ENCODE data around the gene URB2.

URB2 gene

DNA sequence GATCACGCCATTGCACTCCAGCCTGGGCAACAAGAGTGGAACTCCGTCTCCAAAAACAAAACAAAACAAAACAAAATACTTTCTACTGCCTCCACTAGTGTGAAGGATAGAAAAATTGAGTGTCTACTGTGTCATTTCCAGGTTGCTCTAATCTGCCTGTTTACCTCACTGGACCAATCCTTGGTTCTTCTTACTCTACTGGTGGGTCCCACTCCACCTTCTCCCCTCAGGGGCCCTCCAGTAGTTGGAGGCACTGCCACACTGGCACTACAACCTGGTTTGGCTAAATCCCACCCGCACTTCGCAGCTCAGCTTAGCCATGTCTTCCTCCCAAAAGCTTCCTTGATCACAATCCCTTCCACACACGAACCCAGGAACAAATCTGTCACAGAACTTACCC, 2.8 kb upstream of the URB2 start:
- TF ChIP-seq, protein P1, sequence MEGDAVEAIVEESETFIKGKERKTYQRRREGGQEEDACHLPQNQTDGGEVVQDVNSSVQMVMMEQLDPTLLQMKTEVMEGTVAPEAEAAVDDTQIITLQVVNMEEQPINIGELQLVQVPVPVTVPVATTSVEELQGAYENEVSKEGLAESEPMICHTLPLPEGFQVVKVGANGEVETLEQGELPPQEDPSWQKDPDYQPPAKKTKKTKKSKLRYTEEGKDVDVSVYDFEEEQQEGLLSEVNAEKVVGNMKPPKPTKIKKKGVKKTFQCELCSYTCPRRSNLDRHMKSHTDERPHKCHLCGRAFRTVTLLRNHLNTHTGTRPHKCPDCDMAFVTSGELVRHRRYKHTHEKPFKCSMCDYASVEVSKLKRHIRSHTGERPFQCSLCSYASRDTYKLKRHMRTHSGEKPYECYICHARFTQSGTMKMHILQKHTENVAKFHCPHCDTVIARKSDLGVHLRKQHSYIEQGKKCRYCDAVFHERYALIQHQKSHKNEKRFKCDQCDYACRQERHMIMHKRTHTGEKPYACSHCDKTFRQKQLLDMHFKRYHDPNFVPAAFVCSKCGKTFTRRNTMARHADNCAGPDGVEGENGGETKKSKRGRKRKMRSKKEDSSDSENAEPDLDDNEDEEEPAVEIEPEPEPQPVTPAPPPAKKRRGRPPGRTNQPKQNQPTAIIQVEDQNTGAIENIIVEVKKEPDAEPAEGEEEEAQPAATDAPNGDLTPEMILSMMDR (IDR thresholded peaks at IDR 0.05; ENCODE audit: insufficient read depth, low read depth, low read length, missing control alignments): no peak
- no peak for DNase-seq (ENCODE audit: low read depth)
- no peak overlapping the region for H3K4me3 ChIP-seq (ENCODE audit: low read length)

- H3K4me3 ChIP-seq (ENCODE audit: low read length): no peak overlapping the region
- DNase-seq (ENCODE audit: low read depth): no peak
- TF ChIP-seq, protein P1 (IDR thresholded peaks at IDR 0.05; ENCODE audit: insufficient read depth, low read depth, low read length, missing control alignments): no peak
Measured at GRCh38 chr1:229623838-229624237, 2.2 kb upstream of the URB2 start.

- H3K4me3 ChIP-seq (ENCODE audit: low read length): peak overlapping the region; percentile 77
- TF ChIP-seq, protein P1 (IDR thresholded peaks at IDR 0.05; ENCODE audit: insufficient read depth, low read depth, low read length, missing control alignments): no peak
- no peak for DNase-seq (ENCODE audit: low read depth)
Measured at GRCh38 chr1:229624521-229625070, 1.5 kb upstream of the URB2 start.

DNA sequence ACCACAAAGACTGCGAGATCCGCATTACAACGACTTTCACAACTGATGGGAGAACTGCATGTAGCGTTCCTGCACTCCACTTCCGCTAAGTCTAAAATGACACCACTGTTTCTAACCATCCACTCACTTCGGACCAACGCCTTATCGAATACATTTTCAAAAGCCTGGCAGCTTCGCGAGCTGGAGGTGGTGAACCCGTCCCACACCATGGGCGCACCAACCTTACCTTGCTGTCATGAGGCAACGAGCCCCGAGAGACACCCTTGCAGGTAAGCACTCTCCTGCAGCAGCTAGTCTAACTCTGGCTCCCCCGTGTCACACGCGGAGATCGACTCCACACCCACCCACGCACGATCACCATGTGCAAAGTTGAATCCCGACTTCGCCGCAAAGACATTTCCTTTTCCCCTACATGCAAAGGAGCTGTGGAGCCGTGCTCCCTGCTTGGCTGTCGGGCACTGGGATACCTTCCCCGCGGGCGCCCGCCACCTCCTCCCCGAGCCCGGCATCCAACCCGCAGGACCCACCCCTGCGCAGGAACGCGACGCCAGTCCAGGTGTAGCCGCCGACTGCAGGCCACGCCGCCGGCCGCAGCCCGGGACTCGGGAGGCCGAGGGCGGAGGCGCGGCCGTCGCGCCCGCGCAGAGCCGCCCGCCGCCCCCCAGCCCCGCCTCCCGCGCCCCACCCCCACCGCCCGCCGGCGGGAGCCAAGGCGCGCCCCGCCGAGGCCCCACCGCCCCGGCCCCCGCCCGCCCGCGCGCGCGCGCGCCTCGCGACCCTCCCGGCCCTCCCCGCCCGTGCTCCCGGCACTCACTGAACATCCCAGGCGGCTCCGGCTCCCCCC, 754 bp upstream of the URB2 start:
- peak; percentile 64 for DNase-seq (ENCODE audit: low read depth)
- peak overlapping the region; percentile 77 for H3K4me3 ChIP-seq (ENCODE audit: low read length)
- TF ChIP-seq, protein P1 (IDR thresholded peaks at IDR 0.05; ENCODE audit: insufficient read depth, low read depth, low read length, missing control alignments): no peak

DNA sequence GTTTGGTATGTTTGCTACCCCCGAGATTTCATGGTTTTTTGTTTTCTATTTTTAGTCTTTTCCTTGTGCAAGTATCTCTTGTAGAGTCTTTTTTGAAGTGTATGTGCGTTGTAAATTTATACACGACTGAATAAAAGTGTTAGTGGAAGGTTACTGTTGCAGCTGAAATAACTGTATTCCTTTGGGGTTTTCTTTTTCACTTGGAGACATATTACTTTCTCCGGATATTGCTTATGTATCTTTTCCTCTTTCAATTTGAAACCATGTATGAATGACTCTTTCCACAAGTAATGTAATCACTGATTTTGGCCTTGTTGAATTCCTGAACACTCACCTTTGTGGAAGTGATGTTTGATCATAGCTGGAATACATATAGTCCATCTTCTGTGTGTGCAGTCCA, 956 bp downstream of the URB2 start:
- peak overlapping the region; percentile 82 for H3K4me3 ChIP-seq (ENCODE audit: low read length)
- TF ChIP-seq, protein P1 (IDR thresholded peaks at IDR 0.05; ENCODE audit: insufficient read depth, low read depth, low read length, missing control alignments): no peak
- DNase-seq (ENCODE audit: low read depth): no peak

DNA sequence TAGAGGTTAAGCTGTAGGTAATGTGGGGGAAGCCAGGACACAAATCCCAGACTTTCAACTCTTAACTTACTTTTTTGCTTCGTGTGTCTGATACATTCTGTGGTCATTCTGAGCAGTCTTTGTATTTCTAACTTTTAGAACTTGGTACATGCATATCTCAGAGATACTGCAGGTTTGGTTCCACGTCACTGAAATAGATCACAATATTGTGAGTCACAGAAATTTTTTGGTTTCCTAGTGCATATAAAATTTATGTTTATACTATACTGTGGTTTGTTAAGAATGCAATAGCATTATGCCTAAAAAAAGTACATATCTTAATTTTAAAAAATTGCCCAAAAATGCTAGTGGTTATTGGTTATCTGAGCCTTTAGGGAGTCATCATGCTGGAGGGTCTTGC, 3.2 kb downstream of the URB2 start:
- no peak overlapping the region for H3K4me3 ChIP-seq (ENCODE audit: low read length)
- TF ChIP-seq, protein P1 (IDR thresholded peaks at IDR 0.05; ENCODE audit: insufficient read depth, low read depth, low read length, missing control alignments): no peak
- DNase-seq (ENCODE audit: low read depth): no peak

All from epithelial cell of esophagus (primary cell).